COLO829 (cell line): Measurements from ENCODE around the gene CCDC82.

Source experiments
- DNase-seq: peaks from one replicate; pipeline ENCODE4 v3.0.0; 2012; ENCODE audit warnings: low spot score

The CCDC82 gene

GRCh38 chr11:96329419-96329818 lies 60.3 kb downstream of the CCDC82 start:
- no peak for DNase-seq

GRCh38 chr11:96328395-96329010 lies 61.2 kb downstream of the CCDC82 start:
- DNase-seq, result no peak

- no peak for DNase-seq
These were observed 62.8 kb downstream of the CCDC82 start for GRCh38 chr11:96326959-96327358.

- peak; percentile 33 for DNase-seq
These were observed 64.8 kb downstream of the CCDC82 start for GRCh38 chr11:96324912-96325311.

GRCh38 chr11:96323642-96323985 lies 66.1 kb downstream of the CCDC82 start:
- DNase-seq, result no peak

- DNase-seq, result no peak
These were observed 66.7 kb downstream of the CCDC82 start for GRCh38 chr11:96322775-96323641.

GRCh38 chr11:96321091-96321490 lies 68.6 kb downstream of the CCDC82 start:
- DNase-seq, result no peak

- no peak for DNase-seq
These were observed 69.6 kb downstream of the CCDC82 start for GRCh38 chr11:96319898-96320656.

GRCh38 chr11:96318850-96319249 lies 70.9 kb downstream of the CCDC82 start:
- no peak for DNase-seq

- DNase-seq, result no peak
These were observed 71.3 kb downstream of the CCDC82 start for GRCh38 chr11:96318399-96318798.

GRCh38 chr11:96317985-96318384 lies 71.7 kb downstream of the CCDC82 start:
- no peak for DNase-seq

GRCh38 chr11:96317571-96317970 lies 72.1 kb downstream of the CCDC82 start:
- no peak for DNase-seq

- no peak for DNase-seq
These were observed 72.8 kb downstream of the CCDC82 start for GRCh38 chr11:96316869-96317268.

GRCh38 chr11:96315476-96315875 lies 74.2 kb downstream of the CCDC82 start:
- DNase-seq, result no peak

- DNase-seq, result no peak
These were observed 75.2 kb downstream of the CCDC82 start for GRCh38 chr11:96314326-96315020.

GRCh38 chr11:96313163-96313562 lies 76.5 kb downstream of the CCDC82 start:
- no peak for DNase-seq

- DNase-seq, result peak; percentile 33
These were observed 78.6 kb downstream of the CCDC82 start for GRCh38 chr11:96311120-96311568.

GRCh38 chr11:96310236-96310635 lies 79.5 kb downstream of the CCDC82 start:
- no peak for DNase-seq

GRCh38 chr11:96309643-96310017 lies 80.1 kb downstream of the CCDC82 start:
- DNase-seq, result no peak

- DNase-seq, result no peak
These were observed 80.6 kb downstream of the CCDC82 start for GRCh38 chr11:96309016-96309642.

- peak; percentile 93 for DNase-seq
These were observed 82.0 kb downstream of the CCDC82 start for GRCh38 chr11:96307776-96308140.
